Measurements from ENCODE around the gene HIPK2. TPM values are rescaled to one million over a fixed set of nuclear protein-coding genes. Genes with fewer than 3 reads are reported as not detected.

The HIPK2 gene
- polyA plus RNA-seq, 1 donor (not counting 4 experiments of a cell fraction or from before 2014, with no cell fraction given), result 5.8 TPM

DNA sequence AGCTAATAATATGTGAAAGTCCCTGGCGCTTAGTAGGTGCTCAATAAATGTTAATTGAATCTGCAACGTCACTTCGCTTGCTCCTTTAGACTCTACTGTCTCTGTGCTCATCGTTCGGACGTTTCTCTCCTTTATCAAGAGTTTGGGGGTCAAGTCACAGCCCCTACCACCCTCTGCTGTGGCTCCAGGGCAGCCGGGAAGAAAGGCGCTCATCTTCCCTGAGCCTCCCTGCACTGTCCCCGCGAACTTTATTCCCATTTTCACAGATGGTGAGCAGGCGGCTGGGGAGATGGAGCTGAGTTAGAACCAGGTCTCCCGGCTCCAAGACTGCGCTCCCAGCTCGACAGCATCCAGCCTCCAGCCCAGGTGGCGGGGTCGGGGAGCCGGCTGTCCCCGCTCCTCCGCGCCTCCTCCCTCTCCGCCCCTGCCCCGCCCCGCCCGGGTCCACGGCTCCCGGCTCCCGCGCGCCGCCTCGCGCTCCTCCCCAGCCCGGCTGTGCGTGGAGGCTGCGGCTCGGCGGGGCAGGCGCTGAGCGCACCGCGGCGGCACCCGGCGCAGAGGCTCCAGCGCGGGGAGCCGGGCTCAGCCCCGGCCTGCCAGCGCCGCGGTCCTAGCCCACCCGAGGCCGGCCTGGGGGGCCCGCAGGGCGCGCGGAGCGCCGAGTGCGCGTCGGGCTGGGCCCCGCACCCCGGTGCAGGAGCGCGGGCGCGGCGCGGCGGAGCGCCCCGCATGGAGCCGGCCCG, 254.4 kb downstream of the HIPK2 start, which contains the start of gene CLEC2L:
TSS of gene CLEC2L (plus strand) at position 487 of the 743 bp plus-strand sequence. CDS start at position 730, 243 bp downstream.
- H3K4me2 ChIP-seq (ENCODE audit: control insufficient read depth, extremely low read depth, insufficient read depth, low read depth, low read length), result peak within 1 kb of the TSS; percentile 45
- H3K4me1 ChIP-seq (ENCODE audit: control insufficient read depth, extremely low read depth, insufficient read depth, low read length), result no peaks in the 10 kb centered on the region
- H4K20me1 ChIP-seq (ENCODE audit: control insufficient read depth, extremely low read depth, insufficient read depth, low read length), result no peaks in the 10 kb centered on the region
- no peaks in the 10 kb centered on the region for H3K36me3 ChIP-seq (ENCODE audit: control insufficient read depth in 2 of 2, extremely low read depth in 1 of 2, insufficient read depth in 2 of 2, low read length in 2 of 2)
- no peak within 1 kb of the TSS for H2AFZ ChIP-seq (ENCODE audit: control insufficient read depth, low read length)
- FAIRE-seq (no peak), DNase-seq (ENCODE audit: low read depth, low spot score) (no peak)
- no peak within 1 kb of the TSS for H3K9ac ChIP-seq (ENCODE audit: control insufficient read depth, extremely low read depth, insufficient read depth, low read length)
- TF ChIP-seq, protein P1, sequence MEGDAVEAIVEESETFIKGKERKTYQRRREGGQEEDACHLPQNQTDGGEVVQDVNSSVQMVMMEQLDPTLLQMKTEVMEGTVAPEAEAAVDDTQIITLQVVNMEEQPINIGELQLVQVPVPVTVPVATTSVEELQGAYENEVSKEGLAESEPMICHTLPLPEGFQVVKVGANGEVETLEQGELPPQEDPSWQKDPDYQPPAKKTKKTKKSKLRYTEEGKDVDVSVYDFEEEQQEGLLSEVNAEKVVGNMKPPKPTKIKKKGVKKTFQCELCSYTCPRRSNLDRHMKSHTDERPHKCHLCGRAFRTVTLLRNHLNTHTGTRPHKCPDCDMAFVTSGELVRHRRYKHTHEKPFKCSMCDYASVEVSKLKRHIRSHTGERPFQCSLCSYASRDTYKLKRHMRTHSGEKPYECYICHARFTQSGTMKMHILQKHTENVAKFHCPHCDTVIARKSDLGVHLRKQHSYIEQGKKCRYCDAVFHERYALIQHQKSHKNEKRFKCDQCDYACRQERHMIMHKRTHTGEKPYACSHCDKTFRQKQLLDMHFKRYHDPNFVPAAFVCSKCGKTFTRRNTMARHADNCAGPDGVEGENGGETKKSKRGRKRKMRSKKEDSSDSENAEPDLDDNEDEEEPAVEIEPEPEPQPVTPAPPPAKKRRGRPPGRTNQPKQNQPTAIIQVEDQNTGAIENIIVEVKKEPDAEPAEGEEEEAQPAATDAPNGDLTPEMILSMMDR (optimal IDR thresholded peaks at IDR 0.05 in 1 of 3, IDR thresholded peaks at IDR 0.05 in 1 of 3, conservative IDR thresholded peaks at IDR 0.05 in 1 of 3; ENCODE audit: extremely low read depth in 1 of 3, insufficient read depth in 2 of 3, low read length in 3 of 3), result no peak
- peak; percentile 98 for TF ChIP-seq EZH2 (IDR thresholded peaks at IDR 0.05; ENCODE audit: low read length)
- peaks cover 56% of the 10 kb centered on the region for H3K27me3 ChIP-seq (ENCODE audit: control insufficient read depth, extremely low read depth, insufficient read depth, low read length)
- no peaks in the 10 kb centered on the region for H3K9me3 ChIP-seq (ENCODE audit: control insufficient read depth, low read depth, low read length)
- H3K4me3 ChIP-seq (ENCODE audit: control insufficient read depth in 2 of 3, extremely low read depth in 1 of 3, insufficient read depth in 2 of 3, low read depth in 1 of 3, low read length in 3 of 3), result peak within 1 kb of the TSS in 1 of 3 experiments; percentile 13
- no peaks in the 10 kb centered on the region for H3K79me2 ChIP-seq (ENCODE audit: control insufficient read depth, insufficient read depth, low read length)
- H3K27ac ChIP-seq (ENCODE audit: control insufficient read depth, insufficient read depth, low read length), result no peak within 1 kb of the TSS
- dilution Hi-C loops (cut with MboI; ENCODE audit: extremely low pct_ligation_motif_present, low sequenced_read_pairs), result no loop called here
- no peaks in the 10 kb centered on the region for H3K9me1 ChIP-seq (ENCODE audit: control insufficient read depth, extremely low read depth, insufficient read depth, low read length)

DNA sequence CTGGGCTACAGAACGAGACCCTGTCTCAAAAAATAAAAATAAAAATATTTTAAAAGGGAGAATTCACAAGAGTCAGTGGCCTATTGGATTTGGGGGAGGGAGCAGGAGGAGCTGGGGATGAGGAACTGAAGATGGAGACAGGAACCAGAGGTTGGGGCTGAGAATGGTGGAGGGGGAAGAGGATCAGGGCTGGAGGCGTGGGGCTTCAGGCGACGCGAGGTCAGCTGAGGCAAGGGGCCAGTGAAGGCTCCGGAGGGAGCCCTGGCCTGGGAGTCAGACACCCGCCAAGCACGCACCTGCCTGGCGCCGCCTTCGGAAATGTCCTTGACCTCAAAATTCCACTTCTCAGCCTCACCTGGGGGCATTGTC, 255.0 kb downstream of the HIPK2 start:
- no peak overlapping the region for H3K9ac ChIP-seq (ENCODE audit: control insufficient read depth, extremely low read depth, insufficient read depth, low read length)
- DNase-seq (ENCODE audit: low read depth, low spot score) (no peak), FAIRE-seq (no peak)
- dilution Hi-C loops (cut with MboI; ENCODE audit: extremely low pct_ligation_motif_present, low sequenced_read_pairs), result no loop called here
- peak overlapping the region; percentile 45 for H3K4me2 ChIP-seq (ENCODE audit: control insufficient read depth, extremely low read depth, insufficient read depth, low read depth, low read length)
- H3K4me1 ChIP-seq (ENCODE audit: control insufficient read depth, extremely low read depth, insufficient read depth, low read length), result no peaks in the 10 kb centered on the region
- no peaks in the 10 kb centered on the region for H3K79me2 ChIP-seq (ENCODE audit: control insufficient read depth, insufficient read depth, low read length)
- H4K20me1 ChIP-seq (ENCODE audit: control insufficient read depth, extremely low read depth, insufficient read depth, low read length), result no peaks in the 10 kb centered on the region
- no peak overlapping the region for H2AFZ ChIP-seq (ENCODE audit: control insufficient read depth, low read length)
- no peak for TF ChIP-seq EZH2 (IDR thresholded peaks at IDR 0.05; ENCODE audit: low read length)
- TF ChIP-seq, protein P1 (optimal IDR thresholded peaks at IDR 0.05 in 1 of 3, IDR thresholded peaks at IDR 0.05 in 1 of 3, conservative IDR thresholded peaks at IDR 0.05 in 1 of 3; ENCODE audit: extremely low read depth in 1 of 3, insufficient read depth in 2 of 3, low read length in 3 of 3), result no peak
- no peak overlapping the region for H3K27ac ChIP-seq (ENCODE audit: control insufficient read depth, insufficient read depth, low read length)
- H3K27me3 ChIP-seq (ENCODE audit: control insufficient read depth, extremely low read depth, insufficient read depth, low read length), result peaks cover 56% of the 10 kb centered on the region
- no peak overlapping the region for H3K4me3 ChIP-seq (ENCODE audit: control insufficient read depth in 2 of 3, extremely low read depth in 1 of 3, insufficient read depth in 2 of 3, low read depth in 1 of 3, low read length in 3 of 3)
- no peaks in the 10 kb centered on the region for H3K9me1 ChIP-seq (ENCODE audit: control insufficient read depth, extremely low read depth, insufficient read depth, low read length)
- H3K36me3 ChIP-seq (ENCODE audit: control insufficient read depth in 2 of 2, extremely low read depth in 1 of 2, insufficient read depth in 2 of 2, low read length in 2 of 2), result no peaks in the 10 kb centered on the region
- no peaks in the 10 kb centered on the region for H3K9me3 ChIP-seq (ENCODE audit: control insufficient read depth, low read depth, low read length)
